PC-9 (cell line): ENCODE results near the gene CDH13.

Experiments used
- CTCF ChIP-seq: fragments of 200-600 bp; sonication (generic); conservative IDR thresholded peaks from 2 replicates; pipeline ENCODE4 v1.6.1; 2017; ENCODE audit warnings: mixed run types, antibody characterized with exemption, mild to moderate bottlenecking, moderate library complexity
- EZH2 ChIP-seq: fragments of 200-600 bp; sonication (generic); IDR thresholded peaks from 2 replicates; pipeline ENCODE4 v1.8.0; 2017; ENCODE audit warnings: antibody characterized with exemption, low read depth

- TF ChIP-seq CTCF = no peak
- no peak for TF ChIP-seq EZH2
Observed at GRCh38 chr16:83849421-83849820, 1222.7 kb downstream of the CDH13 start.
